T-cell (primary cell): ENCODE results near the gene MCAT. TPM values are rescaled to one million over a fixed set of nuclear protein-coding genes. Genes with fewer than 3 reads are reported as not detected.

ENCODE experiments used
- ATAC-seq, 4 experiments: fragments of 200-7000 bp in 3 of 4; fragments of 150-1000 bp in 1 of 4; cut with Tn5 transposase; replicated peaks in 1 of 4; 1 replicate in 3 of 4; 2 replicates in 1 of 4; pipeline ENCODE4 v1.10.0; 2021; ENCODE audit warnings: moderate library complexity in 3 of 4, mild to moderate bottlenecking in 2 of 4, moderate number of reproducible peaks in 1 of 4
- CTCF ChIA-PET, 2 donors: fragments of 300-600 bp; sonication (Branson Sonifier 250); formaldehyde crosslinking; loops; one replicate each; lab custom pipeline; 2022; ENCODE audit warnings: antibody characterized with exemption in 2 of 2; lab: Charles Lee
- POLR2A ChIA-PET, 2 donors: fragments of 300-600 bp; sonication (Branson Sonifier 250); formaldehyde crosslinking; loops; one replicate each; lab custom pipeline; 2022; ENCODE audit warnings: antibody characterized with exemption in 2 of 2; lab: Charles Lee
- DNase-seq, 35 experiments: peaks; one replicate each; pipeline versions ENCODE4 v3.0.0 to v3.0.0-alpha.2; 2013 to 2023
- H3K27ac ChIP-seq: one replicate; pipeline ENCODE4 v1.5.1; 2013; ENCODE audit warnings: low read length
- H3K27me3 ChIP-seq, 2 experiments: replicated peaks in 1 of 2; 1 replicate in 1 of 2; 2 replicates in 1 of 2; pipeline versions ENCODE4 v1.6.1 to v1.7.0; 2013; ENCODE audit warnings: low read length in 1 of 2, mixed read lengths in 1 of 2; ENCODE audit not compliant: control insufficient read depth in 2 of 2, insufficient read depth in 2 of 2; ENCODE audit errors: extremely low read depth in 1 of 2
- H3K36me3 ChIP-seq, 2 donors: 1 replicate in 1 of 2; 2 replicates in 1 of 2; pipeline versions ENCODE4 v1.6.1 to v1.7.0; 2013; ENCODE audit warnings: low read length in 1 of 2; ENCODE audit not compliant: control insufficient read depth in 2 of 2, insufficient read depth in 1 of 2; ENCODE audit errors: extremely low read depth in 1 of 2
- H3K4me1 ChIP-seq, 2 experiments: 1 replicate in 1 of 2; 2 replicates in 1 of 2; pipeline versions ENCODE4 v1.6.1 to v1.7.0; 2013; ENCODE audit warnings: low read length in 2 of 2, mixed read lengths in 1 of 2; ENCODE audit not compliant: insufficient read depth in 2 of 2, control insufficient read depth in 1 of 2; ENCODE audit errors: extremely low read depth in 1 of 2
- H3K4me3 ChIP-seq, 2 donors: 1 replicate in 1 of 2; 2 replicates in 1 of 2; pipeline versions ENCODE4 v1.5.1 to v1.7.0; 2013; ENCODE audit warnings: mild to moderate bottlenecking in 2 of 2, low read length in 1 of 2, moderate library complexity in 1 of 2; ENCODE audit not compliant: control insufficient read depth in 1 of 2; ENCODE audit errors: extremely low read depth in 1 of 2
- H3K9me3 ChIP-seq: 2 replicates; pipeline ENCODE4 v1.7.0; 2013
- H3K27ac Mint-ChIP-seq, 2 donors: one replicate each; pipeline ENCODE4 v1.8.0; 2020 to 2021; ENCODE audit warnings: mild to moderate bottlenecking in 2 of 2, mixed read lengths in 2 of 2
- H3K27me3 Mint-ChIP-seq, 2 donors: one replicate each; pipeline ENCODE4 v1.8.0; 2021 to 2022; ENCODE audit warnings: mixed read lengths in 2 of 2
- H3K36me3 Mint-ChIP-seq: one replicate; pipeline ENCODE4 v1.8.0; 2021; ENCODE audit warnings: mixed read lengths
- H3K4me1 Mint-ChIP-seq, 3 donors: one replicate each; pipeline ENCODE4 v1.8.0; 2020 to 2022; ENCODE audit warnings: mixed read lengths in 3 of 3, mild to moderate bottlenecking in 1 of 3
- H3K4me3 Mint-ChIP-seq, 3 donors: one replicate each; pipeline ENCODE4 v1.8.0; 2020 to 2022; ENCODE audit warnings: mild to moderate bottlenecking in 3 of 3, mixed read lengths in 3 of 3, moderate library complexity in 3 of 3
- H3K9me3 Mint-ChIP-seq, 3 donors: one replicate each; pipeline ENCODE4 v1.8.0; 2020 to 2022; ENCODE audit warnings: mixed read lengths in 3 of 3
- WGBS: methylation state at CpG from one replicate; pipeline ENCODE4 v1.1.5; 2013; ENCODE audit warnings: missing lambda C conversion rate; ENCODE audit not compliant: insufficient coverage; 5-methylcytosine and 5-hydroxymethylcytosine counted together
- total RNA-seq, 35 experiments: library from RNA in 6 of 35; stranded (reverse) in 6 of 35; fragments of 120-200 nt in 1 of 35; gene quantifications; one replicate each; pipeline versions ENCODE4 v1.2.1 to v1.2.4 and lab custom pipeline; 2013 to 2026

Gene MCAT
- total RNA-seq, 5 donors from 2014 or later (not counting 1 experiment from before 2014, with no cell fraction given), result 6.5 to 13.3 (median 10.6) TPM

GRCh38 chr22:43174941-43175531 lies 31.8 kb upstream of the MCAT start:
- Histone ChIP-seq H3K27me3 (no peaks in the 10 kb centered on the region), H3K4me3 (no peak overlapping the region), H3K27ac (no peak overlapping the region), H3K9me3 (no peaks in the 10 kb centered on the region), H3K36me3 (peaks cover 45 to 52% of the 10 kb centered on the region in 2 donors), H3K4me1 (no peaks in the 10 kb centered on the region)
- H3K27me3 Mint-ChIP-seq, result no peaks in the 10 kb centered on the region
- H3K27ac Mint-ChIP-seq, result no peak overlapping the region
- H3K4me1 Mint-ChIP-seq, result peaks cover 0 to 2% (median 0%) of the 10 kb centered on the region in 3 donors
- POLR2A ChIA-PET, result no interaction called here
- DNase-seq, result no peak
- H3K9me3 Mint-ChIP-seq, result no peaks in the 10 kb centered on the region
- CTCF ChIA-PET, result no interaction called here
- WGBS, result 100% methylated on average over 4 of the region's 9 CpGs
- peaks cover 14% of the 10 kb centered on the region for H3K36me3 Mint-ChIP-seq
- H3K4me3 Mint-ChIP-seq, result no peak overlapping the region
- no peak for ATAC-seq

GRCh38 chr22:43173976-43174720 lies 30.9 kb upstream of the MCAT start:
- Histone ChIP-seq H3K36me3 (peaks cover 47 to 49% of the 10 kb centered on the region in 2 donors), H3K9me3 (no peaks in the 10 kb centered on the region), H3K27me3 (no peaks in the 10 kb centered on the region), H3K27ac (no peak overlapping the region), H3K4me3 (no peak overlapping the region), H3K4me1 (no peaks in the 10 kb centered on the region)
- H3K4me1 Mint-ChIP-seq, result peaks cover 0 to 2% (median 0%) of the 10 kb centered on the region in 3 donors
- 97% methylated on average over 34 of the region's 39 CpGs for WGBS
- H3K27me3 Mint-ChIP-seq, result no peaks in the 10 kb centered on the region
- POLR2A ChIA-PET, result no interaction called here
- H3K36me3 Mint-ChIP-seq, result peaks cover 14% of the 10 kb centered on the region
- no peak overlapping the region for H3K27ac Mint-ChIP-seq
- no peak for DNase-seq
- H3K4me3 Mint-ChIP-seq, result no peak overlapping the region
- no peaks in the 10 kb centered on the region for H3K9me3 Mint-ChIP-seq
- CTCF ChIA-PET, result no interaction called here
- ATAC-seq, result no peak

DNA sequence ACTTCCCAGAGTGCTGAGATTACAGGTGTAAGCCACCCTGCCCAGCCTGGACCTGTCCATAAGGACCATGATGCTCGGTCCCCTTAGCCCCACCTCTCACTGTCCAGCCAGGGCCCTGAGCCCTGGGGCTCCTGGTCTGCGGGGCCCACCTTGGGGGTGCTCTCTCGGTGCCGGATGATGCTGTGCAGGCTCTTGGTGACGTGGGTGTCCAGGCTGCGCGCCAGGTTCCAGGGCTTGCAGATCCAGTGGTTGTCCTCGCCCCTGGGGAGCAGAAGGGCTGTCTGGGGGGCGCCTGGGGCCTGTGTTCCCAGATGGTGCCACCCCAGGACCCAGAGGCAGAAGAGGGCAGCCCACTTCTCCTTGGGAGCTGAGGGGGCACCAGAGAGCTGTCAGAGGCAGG lies 30.4 kb upstream of the MCAT start:
- no peak overlapping the region for H3K4me3 Mint-ChIP-seq
- no peaks in the 10 kb centered on the region for H3K9me3 Mint-ChIP-seq
- ATAC-seq (no peak), DNase-seq (no peak)
- Histone ChIP-seq H3K4me1 (no peaks in the 10 kb centered on the region), H3K4me3 (no peak overlapping the region), H3K27ac (no peak overlapping the region), H3K27me3 (no peaks in the 10 kb centered on the region), H3K9me3 (no peaks in the 10 kb centered on the region), H3K36me3 (peaks cover 41 to 45% of the 10 kb centered on the region in 2 donors)
- no peaks in the 10 kb centered on the region for H3K27me3 Mint-ChIP-seq
- WGBS, result 96% methylated on average over 9 of the region's 9 CpGs
- H3K36me3 Mint-ChIP-seq, result peaks cover 13% of the 10 kb centered on the region
- peaks cover 0 to 4% (median 0%) of the 10 kb centered on the region in 3 donors for H3K4me1 Mint-ChIP-seq
- ChIA-PET POLR2A (no interaction called here), CTCF (no interaction called here)
- H3K27ac Mint-ChIP-seq, result no peak overlapping the region

GRCh38 chr22:43172191-43172590 lies 29.0 kb upstream of the MCAT start:
- H3K27me3 Mint-ChIP-seq, result no peaks in the 10 kb centered on the region
- H3K9me3 Mint-ChIP-seq, result no peaks in the 10 kb centered on the region
- ATAC-seq (no peak), DNase-seq (no peak)
- Histone ChIP-seq H3K4me3 (no peak overlapping the region), H3K27ac (no peak overlapping the region), H3K36me3 (peaks cover 39% of the 10 kb centered on the region in 2 donors), H3K9me3 (no peaks in the 10 kb centered on the region), H3K27me3 (no peaks in the 10 kb centered on the region), H3K4me1 (no peaks in the 10 kb centered on the region)
- CTCF ChIA-PET, result no interaction called here
- H3K36me3 Mint-ChIP-seq, result peaks cover 15% of the 10 kb centered on the region
- peaks cover 0 to 4% (median 0%) of the 10 kb centered on the region in 3 donors for H3K4me1 Mint-ChIP-seq
- POLR2A ChIA-PET, result no interaction called here
- H3K27ac Mint-ChIP-seq, result no peak overlapping the region
- WGBS, result 96% methylated on average over 15 of the region's 19 CpGs
- H3K4me3 Mint-ChIP-seq, result no peak overlapping the region

GRCh38 chr22:43171607-43172006 lies 28.4 kb upstream of the MCAT start:
- no peak for DNase-seq
- H3K4me3 ChIP-seq, result no peak overlapping the region
- H3K4me1 ChIP-seq, result no peaks in the 10 kb centered on the region
- Mint-ChIP-seq H3K27ac (no peak overlapping the region), H3K4me1 (peaks cover 0 to 4% (median 0%) of the 10 kb centered on the region in 3 donors), H3K9me3 (no peaks in the 10 kb centered on the region), H3K27me3 (no peaks in the 10 kb centered on the region), H3K4me3 (no peak overlapping the region), H3K36me3 (peaks cover 15% of the 10 kb centered on the region)
- H3K27me3 ChIP-seq, result no peaks in the 10 kb centered on the region
- peaks cover 39 to 41% of the 10 kb centered on the region in 2 donors for H3K36me3 ChIP-seq
- ChIA-PET CTCF (no interaction called here), POLR2A (no interaction called here)
- no peaks in the 10 kb centered on the region for H3K9me3 ChIP-seq
- no peak overlapping the region for H3K27ac ChIP-seq
- no peak for ATAC-seq
- WGBS, result 86% methylated on average over 11 of the region's 12 CpGs

- POLR2A ChIA-PET, result no interaction called here
- ATAC-seq, result no peak
- 83% methylated on average over 7 of the region's 14 CpGs for WGBS
Measured at GRCh38 chr22:43171019-43171491, 27.9 kb upstream of the MCAT start.

More at GRCh38 chr22:43171019-43171491, 27.9 kb upstream of the MCAT start:
- no peaks in the 10 kb centered on the region for H3K27me3 Mint-ChIP-seq
- peaks cover 0 to 4% (median 0%) of the 10 kb centered on the region in 3 donors for H3K4me1 Mint-ChIP-seq
- no peak for DNase-seq
- no peaks in the 10 kb centered on the region for H3K9me3 Mint-ChIP-seq
- H3K4me3 Mint-ChIP-seq, result no peak overlapping the region
- CTCF ChIA-PET, result no interaction called here
- Histone ChIP-seq H3K4me1 (no peaks in the 10 kb centered on the region), H3K27me3 (no peaks in the 10 kb centered on the region), H3K4me3 (no peak overlapping the region), H3K27ac (no peak overlapping the region), H3K36me3 (peaks cover 39 to 41% of the 10 kb centered on the region in 2 donors), H3K9me3 (no peaks in the 10 kb centered on the region)
- no peak overlapping the region for H3K27ac Mint-ChIP-seq
- peaks cover 15% of the 10 kb centered on the region for H3K36me3 Mint-ChIP-seq
